Activated CD4-positive, alpha-beta T cell treated with anti-CD3 and anti-CD28 coated beads, Interleukin-2, Interleukin-4, amounts not matched to agents 100 ng/mL and 50 ng/mL, durations not matched to agents 16 hours and 8 hours (primary cell): ENCODE measurements around the gene SH3BP5L.
"Not testable (repeated sequence)": the region's sequence is repeated elsewhere in the genome, so short reads cannot be mapped to it uniquely, and the experiment has no call there.

Source experiments
- DNase-seq: peaks from one replicate; pipeline ENCODE4 v3.0.0-alpha.2; 2020; ENCODE audit warnings: low spot score

Gene SH3BP5L

DNA sequence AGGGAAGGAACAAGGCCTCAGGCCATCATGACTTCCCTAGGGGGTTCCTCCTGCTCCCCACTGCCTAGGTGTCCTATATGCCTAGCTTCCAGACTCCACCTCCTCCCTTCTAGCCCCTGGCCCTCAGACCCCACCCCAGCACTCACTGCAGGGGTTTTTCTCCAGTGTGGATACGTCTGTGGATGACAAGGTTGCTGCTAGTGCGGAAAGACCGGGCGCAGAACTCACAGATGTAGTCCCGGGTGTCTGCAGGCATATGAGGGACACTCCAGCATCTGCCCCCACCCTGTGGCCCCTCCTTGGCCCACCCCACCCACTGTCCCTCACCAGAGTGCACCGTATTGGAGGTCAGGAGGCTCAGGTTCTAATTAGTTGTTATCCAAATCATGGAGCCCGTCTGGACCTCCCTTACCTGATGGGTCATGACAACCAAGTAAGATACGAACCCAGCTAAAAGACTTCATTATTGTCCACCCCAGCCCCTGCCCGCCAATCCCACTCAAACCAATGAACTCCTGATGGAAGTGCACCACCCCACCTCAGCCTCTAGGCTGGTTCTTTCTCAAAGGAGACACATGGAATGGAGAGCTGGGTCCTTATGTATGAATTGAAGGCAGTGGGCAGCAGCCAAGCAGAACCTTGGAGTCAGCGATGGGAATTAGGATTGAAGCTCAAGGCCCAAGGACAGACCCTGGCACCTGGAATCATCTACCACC is 25.0 kb upstream of the SH3BP5L start:
- DNase-seq: no peak

DNA sequence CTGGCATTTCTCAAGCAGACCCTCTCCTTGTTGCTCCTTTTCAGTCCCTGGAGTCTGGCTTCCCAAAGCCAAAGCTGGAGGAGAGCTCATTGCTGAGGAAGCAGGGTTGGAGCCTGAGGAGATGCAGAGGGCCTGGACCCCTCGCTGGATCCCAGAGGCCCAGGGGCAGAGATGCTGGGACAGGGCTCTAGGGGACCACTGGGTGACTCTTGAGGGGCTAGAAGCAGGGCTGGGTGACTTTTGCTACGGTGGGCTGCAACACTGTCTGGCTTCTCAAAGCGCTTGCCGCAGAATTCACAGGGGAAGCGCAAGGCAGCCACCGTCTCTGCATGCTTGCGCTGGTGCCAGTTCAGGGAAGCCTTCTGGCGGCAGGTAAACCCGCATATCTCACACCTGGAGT is 24.4 kb upstream of the SH3BP5L start:
- no peak for DNase-seq

- no peak for DNase-seq
Observed at GRCh38 chr1:248849637-248850036, 23.9 kb upstream of the SH3BP5L start.

DNA sequence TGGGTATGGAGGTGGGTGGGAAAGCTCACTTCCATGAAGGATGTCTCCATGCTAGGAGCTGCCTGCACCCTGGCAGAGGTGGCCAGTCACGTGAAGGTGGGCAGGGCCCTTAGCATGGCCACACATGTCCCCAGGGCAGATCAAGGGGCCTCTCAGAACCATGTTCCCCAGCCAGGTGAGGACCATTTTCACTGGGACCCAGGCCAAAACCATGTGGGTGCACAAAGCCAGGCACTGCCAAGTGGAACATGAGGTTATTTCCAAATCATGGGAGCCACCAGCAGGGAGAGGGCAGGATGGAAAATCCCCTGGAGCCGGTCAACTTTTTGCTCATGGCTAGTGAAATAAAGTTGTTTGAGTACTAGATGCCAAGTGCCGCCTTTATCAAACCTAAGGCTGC is 23.4 kb upstream of the SH3BP5L start:
- no peak for DNase-seq

- DNase-seq: no peak
Observed at GRCh38 chr1:248848602-248849001, 22.9 kb upstream of the SH3BP5L start.

DNA sequence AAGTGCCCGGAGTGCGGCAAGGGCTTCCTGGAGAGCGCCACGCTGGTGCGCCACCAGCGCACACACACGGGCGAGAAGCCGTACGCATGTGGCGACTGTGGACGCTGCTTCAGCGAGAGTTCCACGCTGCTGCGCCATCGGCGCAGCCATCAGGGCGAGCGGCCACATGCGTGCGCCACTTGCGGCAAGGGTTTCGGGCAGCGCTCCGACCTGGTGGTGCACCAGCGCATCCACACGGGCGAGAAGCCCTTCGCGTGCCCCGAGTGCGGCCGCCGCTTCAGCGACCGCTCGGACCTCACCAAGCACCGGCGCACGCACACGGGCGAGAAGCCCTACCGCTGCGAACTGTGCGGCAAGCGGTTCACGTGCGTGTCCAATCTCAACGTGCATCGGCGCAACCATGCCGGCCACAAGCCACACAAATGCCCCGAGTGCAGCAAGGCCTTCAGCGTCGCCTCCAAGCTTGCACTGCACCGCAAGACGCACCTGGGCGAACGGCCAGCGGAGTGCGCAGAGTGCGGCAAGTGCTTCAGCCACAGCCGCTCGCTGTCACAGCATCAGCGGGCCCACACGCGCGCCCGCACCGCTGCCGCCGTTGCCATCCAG is 22.3 kb upstream of the SH3BP5L start:
- no peak for DNase-seq

- DNase-seq: no peak
Observed at GRCh38 chr1:248847181-248847955, 21.7 kb upstream of the SH3BP5L start.

DNA sequence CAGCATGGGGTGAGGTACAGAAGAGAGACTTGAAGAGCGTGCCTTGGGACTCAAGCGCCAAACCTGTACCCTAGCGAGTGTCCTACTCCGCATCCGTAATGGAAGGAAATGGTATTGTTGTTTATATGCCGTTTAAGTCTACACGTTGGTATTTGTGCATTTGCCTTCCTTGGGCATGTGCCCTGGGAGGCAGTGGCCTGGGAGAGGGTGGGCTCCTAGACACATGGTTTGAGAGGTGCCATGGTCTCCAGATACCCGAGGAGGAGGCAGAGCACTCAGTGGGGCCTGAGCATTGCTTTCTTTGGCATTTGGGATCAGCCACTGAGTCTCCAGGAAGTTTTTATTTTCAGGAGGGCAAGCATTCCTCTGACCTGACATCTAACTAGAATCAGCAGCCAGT is 18.8 kb upstream of the SH3BP5L start:
- DNase-seq: no peak

DNA sequence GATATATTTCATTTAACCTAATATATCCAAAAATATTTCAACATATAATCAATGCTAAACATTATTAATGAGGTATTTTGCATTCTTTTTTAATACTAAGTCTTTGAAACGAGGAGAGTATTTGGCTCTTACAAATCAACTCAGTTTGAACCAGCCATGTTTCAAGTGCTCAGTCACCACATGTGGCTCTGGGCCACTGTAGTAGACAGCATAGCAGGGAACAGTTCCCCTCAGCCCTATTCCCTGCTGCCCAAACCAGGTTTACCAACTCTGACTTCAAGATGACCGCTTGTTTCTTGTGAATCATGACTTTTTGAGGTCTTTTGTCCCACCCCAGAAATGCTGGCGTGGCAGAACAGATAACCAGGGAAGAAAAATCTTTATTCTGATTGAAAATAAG is 18.0 kb upstream of the SH3BP5L start:
- DNase-seq: no peak

DNA sequence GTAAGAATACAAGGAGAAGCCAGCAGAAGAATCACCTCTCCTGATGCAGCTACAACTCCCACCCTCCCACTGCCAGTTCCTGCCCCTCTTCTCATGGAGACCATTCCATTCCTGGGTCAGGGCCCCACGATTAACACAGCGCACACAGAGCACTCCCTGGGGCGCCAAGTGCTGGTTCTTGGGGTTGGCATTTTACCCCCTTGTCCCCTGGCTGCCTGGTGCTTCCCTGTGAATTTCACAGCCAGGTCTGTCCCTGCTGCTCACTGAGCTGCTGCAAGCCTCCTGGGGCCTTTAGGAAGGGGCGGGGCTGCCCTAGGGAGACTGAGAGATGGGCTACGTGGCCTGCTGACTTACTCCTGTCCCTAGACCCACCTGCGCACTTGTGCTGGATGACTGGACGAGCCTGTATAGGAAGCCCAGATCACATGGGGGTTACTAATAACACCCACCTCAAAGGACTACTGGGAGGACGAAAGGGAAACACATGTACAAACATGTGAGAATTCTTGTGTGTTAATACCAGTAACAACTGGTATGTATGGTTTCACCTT is 17.1 kb upstream of the SH3BP5L start:
- DNase-seq: no peak

- DNase-seq: no peak
Observed at GRCh38 chr1:248841702-248842395, 16.1 kb upstream of the SH3BP5L start.

DNA sequence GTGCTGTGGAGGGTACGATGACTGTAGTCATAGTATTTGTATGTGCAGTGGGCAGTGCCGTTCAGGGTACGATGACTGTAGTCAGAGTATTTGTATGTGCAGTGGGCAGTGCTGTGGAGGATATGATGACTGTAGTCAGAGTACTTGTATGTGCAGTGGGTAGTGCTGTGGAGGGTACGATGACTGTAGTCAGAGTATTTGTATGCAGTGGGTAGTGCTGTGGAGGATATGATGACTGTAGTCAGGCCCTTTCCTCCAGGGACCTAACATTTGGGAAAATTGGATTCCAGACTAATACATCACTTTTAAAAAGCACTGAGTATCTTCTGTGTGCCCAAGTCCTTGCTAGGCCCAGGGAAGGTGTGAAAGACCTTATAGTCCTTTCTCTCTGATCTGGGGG is 15.2 kb upstream of the SH3BP5L start:
- DNase-seq: no peak

DNA sequence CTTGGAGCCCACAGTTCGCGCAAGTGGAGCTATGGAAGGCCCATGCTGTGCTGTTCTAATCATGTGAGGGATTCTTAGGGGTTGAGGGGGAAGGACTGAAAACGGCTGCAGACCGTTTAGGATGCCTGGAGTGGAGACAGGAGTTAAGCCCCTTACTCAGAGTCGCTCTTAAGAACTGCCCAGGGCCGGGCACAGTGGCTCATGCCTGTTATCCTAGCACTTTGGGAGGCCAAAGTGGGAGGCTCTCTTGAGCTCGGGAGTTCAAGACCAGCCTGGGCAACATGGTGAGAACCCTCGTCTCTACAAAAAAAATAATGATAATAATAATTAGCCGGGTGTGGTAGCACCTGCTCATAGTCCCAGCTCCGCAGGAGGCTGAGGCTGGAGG is 13.4 kb upstream of the SH3BP5L start:
- DNase-seq: no peak

DNA sequence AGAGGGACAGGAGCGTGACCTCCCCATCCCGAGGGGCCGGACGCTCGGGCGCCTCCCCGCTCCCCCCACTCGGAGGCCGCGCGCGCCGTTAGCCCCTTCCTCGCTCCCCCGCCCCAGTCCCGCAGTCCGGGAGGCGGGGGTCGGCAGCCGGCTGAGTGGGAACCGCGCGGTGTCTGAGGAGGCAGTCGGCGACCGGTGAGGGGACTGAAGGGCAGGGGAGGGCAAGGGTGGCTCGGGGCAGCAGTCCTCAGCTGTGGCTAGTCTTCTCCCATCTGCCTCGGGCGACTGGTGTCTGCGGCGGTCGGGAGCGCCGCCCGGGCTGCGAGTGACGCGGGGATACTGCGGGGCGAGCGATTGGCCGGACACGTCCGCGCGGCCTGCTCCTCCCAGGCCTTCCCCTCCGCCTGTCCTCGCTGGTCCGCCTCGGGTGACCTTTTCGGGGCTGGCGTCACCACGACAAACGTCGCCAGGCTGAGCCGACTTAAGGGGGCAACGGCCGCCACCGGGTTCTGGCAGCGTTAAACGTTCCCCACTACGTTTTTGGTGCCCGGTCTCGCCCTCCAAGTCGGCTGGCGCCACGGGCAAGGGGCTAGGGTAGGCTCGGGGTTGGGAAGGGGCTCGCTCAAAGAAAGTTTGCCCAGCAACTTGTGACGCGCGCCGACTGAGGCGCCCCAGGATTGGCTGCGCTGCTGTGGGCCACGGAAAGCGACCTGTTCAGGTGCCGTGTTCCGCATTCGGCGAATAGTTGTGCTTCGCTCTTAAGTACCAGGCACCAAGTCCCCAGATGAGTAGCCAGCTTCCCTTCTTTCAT is 12.8 kb upstream of the SH3BP5L start:
- DNase-seq: peak; percentile 90

DNA sequence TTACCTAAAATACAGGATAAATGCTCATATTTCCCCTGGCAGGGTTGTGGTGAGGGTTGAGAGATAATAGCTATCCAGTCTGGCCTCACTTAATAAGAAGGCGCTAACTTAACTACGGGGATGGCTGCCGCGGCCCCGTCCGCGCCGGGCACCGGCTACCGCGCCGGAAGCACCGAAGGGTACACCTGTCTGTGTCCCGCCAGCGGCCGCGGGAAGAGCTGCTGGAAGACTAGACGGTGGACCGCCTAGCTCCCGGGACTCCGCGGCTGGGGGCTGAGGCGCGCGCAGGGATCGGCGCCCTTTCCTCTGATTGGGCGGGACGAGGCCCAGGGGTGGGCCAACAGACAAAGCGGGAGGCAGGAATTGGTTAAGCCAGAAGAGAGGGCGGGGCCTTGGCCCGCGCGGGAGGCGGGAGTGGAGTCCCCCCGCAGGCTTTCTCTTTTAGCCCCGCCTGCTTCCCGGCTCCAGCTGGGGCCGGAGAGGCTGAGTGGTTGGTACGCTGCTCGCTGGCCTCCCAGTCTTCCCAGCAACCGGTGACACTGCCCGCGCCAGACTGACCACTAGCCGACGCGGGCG is 12.2 kb upstream of the SH3BP5L start, which contains the start of gene ZNF672:
TSS of gene ZNF672 (plus strand) at position 444 of the 576 bp plus-strand sequence. CDS start 9,051 bp downstream, outside the sequence.
- peak; percentile 96 for DNase-seq

- no peak for DNase-seq
Observed at GRCh38 chr1:248837045-248837780, 11.5 kb upstream of the SH3BP5L start.

- DNase-seq: no peak
Observed at GRCh38 chr1:248834343-248834940, 8.7 kb upstream of the SH3BP5L start.

DNA sequence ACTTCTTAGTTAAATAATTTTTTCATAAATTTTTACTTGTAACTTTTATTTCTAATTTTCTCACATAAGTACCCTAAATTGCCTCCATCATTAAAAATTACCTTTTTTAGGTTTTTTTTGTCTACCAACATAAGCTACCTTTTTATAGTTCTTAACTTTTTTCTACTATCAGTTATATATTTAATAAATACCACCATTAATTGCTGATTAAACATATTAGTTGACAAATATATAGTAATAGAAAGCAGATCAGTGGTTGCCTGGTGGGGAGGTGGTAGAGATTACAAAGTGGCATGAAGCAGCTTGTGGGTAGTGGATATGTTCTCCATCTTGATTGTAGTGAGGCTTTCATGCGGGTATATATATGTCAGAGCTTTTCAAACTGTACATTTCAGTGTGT is 6.1 kb upstream of the SH3BP5L start:
- DNase-seq: no peak

- not testable (repeated sequence) for DNase-seq
Observed at GRCh38 chr1:248830718-248831017, 5.0 kb upstream of the SH3BP5L start.

- no peak for DNase-seq
Observed at GRCh38 chr1:248828845-248829244, 3.1 kb upstream of the SH3BP5L start.
